Mammary epithelial cell (primary cell): ENCODE measurements around the gene C3orf49.

Source experiments
- EZH2 ChIP-seq: IDR thresholded peaks from 2 replicates; pipeline ENCODE4 v1.6.1; 2012; ENCODE audit warnings: low read length, inconsistent platforms, borderline replicate concordance
- TF ChIP-seq, protein P1 (sequence below), 2 donors: IDR thresholded peaks in 1 of 2; conservative IDR thresholded peaks in 1 of 2; 2 replicates each; pipeline ENCODE4 v1.5.1; 2011 to 2012; ENCODE audit warnings: inconsistent platforms in 2 of 2, low read length in 2 of 2, mild to moderate bottlenecking in 2 of 2, control low read depth in 1 of 2, low read depth in 1 of 2; ENCODE audit not compliant: insufficient read depth in 1 of 2; ENCODE audit errors: extremely low read depth in 1 of 2

DNA sequence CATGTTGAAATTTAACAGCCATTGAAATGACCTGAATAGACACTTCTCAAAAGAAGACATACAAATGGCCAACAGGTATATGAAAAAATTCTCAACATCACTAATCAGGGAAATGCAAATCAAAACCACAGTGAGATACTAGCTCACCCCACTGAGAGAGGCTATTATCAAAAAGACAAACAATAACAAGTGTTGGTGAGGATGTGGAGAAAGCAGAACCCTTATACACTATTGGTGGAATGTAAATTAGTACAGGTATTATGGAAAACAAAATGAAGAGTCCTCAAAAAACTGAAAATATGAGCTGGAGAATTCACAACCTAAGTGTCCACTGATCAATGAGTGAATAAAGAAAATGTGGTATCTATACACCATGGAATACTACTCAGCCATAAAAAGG is 23.0 kb downstream of the C3orf49 start:
- TF ChIP-seq, protein P1, sequence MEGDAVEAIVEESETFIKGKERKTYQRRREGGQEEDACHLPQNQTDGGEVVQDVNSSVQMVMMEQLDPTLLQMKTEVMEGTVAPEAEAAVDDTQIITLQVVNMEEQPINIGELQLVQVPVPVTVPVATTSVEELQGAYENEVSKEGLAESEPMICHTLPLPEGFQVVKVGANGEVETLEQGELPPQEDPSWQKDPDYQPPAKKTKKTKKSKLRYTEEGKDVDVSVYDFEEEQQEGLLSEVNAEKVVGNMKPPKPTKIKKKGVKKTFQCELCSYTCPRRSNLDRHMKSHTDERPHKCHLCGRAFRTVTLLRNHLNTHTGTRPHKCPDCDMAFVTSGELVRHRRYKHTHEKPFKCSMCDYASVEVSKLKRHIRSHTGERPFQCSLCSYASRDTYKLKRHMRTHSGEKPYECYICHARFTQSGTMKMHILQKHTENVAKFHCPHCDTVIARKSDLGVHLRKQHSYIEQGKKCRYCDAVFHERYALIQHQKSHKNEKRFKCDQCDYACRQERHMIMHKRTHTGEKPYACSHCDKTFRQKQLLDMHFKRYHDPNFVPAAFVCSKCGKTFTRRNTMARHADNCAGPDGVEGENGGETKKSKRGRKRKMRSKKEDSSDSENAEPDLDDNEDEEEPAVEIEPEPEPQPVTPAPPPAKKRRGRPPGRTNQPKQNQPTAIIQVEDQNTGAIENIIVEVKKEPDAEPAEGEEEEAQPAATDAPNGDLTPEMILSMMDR (conservative IDR thresholded peaks at IDR 0.05 in 1 of 2, IDR thresholded peaks at IDR 0.05 in 1 of 2; ENCODE audit: extremely low read depth in 1 of 2, insufficient read depth in 1 of 2, low read depth in 1 of 2, low read length in 2 of 2), result no peak
- TF ChIP-seq EZH2, result no peak
